NCI-H1694 (cell line): ENCODE results near the gene FUNDC2.
"Not testable (repeated sequence)": the region's sequence is repeated elsewhere in the genome, so short reads cannot be mapped to it uniquely, and the experiment has no call there.

ENCODE experiments used
- DNase-seq: peaks from one replicate; lab custom pipeline; 2025; lab: John Stamatoyannopoulos, UW

FUNDC2 gene

GRCh38 chrX:155026727-155027508 lies at the start of gene FUNDC2:
Gene FUNDC2 (plus strand): TSS chrX:155026844. CDS start chrX:155026939, 95 bp downstream.
- peak; percentile 90 for DNase-seq

DNA sequence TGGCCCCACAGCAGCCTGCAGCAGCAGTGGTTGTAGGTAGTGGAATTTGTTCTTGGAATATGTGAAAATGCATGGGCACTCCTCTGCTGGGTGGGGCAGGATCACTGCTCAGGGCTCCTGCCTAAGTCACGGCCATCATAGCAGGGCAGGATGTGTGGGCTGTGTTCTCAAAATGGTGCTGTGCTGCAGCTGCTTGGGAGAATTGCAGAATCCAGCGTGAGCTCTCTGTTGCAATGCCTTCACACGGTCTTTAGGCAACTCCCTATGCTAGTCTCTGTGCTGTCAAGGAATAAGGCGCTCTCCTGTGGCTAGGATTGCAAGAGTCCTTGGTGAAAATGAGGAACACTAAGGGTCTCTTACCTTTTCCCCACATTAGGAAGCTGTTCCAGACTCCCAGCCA lies 47.0 kb upstream of the FUNDC2 start:
- no peak for DNase-seq

DNA sequence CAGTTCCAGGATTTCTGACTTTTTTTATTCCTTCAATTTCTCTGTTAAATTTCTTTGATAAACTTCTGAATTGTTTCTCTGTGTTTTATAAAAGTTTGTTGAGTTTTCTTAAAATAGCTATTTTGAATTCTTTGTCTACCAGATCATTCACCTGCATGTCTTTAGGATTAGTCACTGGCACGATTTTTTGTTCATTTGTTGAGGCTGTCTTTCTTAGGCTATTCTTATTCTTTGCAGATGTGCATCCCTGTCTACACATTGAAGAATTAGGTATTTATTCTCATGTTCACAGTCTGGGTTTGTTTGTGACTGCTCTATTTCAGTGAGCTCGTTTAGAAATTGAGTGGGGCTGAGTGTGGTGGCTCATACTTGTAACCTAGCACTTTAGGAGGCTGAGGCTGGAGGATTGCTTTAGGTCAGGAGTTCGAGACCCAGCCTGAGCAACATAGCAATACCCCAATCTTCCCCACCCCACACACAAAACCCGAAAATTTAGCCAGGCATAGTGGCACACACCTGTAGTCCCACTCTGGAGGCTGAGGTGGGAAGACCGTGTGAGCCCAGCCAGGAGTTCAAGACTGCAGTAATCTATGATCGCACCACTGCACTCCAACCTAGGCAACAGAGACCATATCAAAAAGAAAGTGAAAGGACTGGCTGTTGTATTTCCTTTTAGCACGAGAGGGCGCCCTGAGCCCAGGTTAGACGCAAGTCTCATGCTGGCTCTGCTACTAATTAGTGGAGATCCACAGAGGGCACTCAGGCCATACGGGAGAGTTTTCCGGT lies 46.1 kb upstream of the FUNDC2 start:
- peak; percentile 65 for DNase-seq

GRCh38 chrX:154981116-154981411 lies 45.6 kb upstream of the FUNDC2 start:
- DNase-seq, result no peak

GRCh38 chrX:154986826-154987575 lies 39.6 kb upstream of the FUNDC2 start:
- no peak for DNase-seq

- DNase-seq, result no peak
Observed at GRCh38 chrX:154987940-154988339, 38.7 kb upstream of the FUNDC2 start.

GRCh38 chrX:154988719-154989118 lies 37.9 kb upstream of the FUNDC2 start:
- DNase-seq, result no peak

DNA sequence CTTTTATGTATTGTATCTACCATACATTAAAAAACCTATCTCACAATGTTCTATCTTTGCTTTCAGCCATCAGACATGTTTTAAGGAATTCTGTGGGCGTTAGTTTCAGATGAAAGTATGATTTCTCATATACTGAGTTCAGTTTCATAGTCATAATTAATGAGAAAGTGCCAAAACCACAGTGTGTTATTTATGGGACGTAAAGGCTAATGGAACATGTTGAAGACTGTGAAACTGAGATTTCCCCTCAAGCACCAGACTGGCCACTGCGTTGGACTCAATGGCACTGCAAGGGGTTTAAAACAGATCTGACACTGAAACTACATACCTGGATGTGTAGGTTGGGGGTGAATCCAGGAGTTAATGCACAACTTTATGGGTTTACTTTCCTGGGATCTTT lies 36.1 kb upstream of the FUNDC2 start:
- DNase-seq, result no peak

DNA sequence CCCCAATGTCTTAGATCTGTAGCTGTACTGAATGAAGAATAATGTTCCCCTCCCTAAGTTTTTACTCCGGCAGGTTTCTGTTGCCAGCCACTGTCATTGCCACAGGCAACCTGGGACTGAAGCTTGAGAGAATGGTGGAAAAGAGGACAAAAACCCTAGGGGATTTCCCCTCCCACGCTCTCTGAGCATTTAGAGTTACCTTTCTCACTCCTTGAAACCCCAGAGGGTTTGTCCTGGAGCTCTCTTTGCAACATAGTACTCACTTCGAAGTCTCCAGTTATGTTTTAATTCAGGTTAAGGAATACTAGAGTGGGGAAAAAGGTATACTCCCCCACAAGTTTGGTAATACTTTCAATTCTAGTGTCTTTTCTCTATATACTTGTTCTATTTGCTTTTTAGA lies 35.6 kb upstream of the FUNDC2 start:
- DNase-seq, result no peak

DNA sequence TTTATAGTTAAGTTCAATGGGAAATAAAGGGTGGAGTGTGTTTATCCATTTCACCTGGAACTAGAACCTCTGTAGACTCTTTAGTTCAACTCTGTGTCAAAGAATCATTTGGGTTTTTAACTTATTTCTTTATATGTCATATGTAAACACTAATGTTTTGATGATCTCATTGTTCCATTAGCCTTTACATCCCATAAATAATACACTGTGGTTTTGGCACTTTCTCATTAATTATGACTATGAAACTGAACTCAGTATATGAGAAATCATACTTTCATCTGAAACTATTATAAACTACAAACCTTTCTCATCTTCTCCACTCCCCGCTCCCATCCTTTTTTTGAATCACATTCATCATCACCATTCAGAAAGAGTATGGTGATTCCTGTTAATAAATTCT lies 35.2 kb upstream of the FUNDC2 start:
- no peak for DNase-seq

GRCh38 chrX:154998204-154998880 lies 28.3 kb upstream of the FUNDC2 start:
- DNase-seq, result no peak

DNA sequence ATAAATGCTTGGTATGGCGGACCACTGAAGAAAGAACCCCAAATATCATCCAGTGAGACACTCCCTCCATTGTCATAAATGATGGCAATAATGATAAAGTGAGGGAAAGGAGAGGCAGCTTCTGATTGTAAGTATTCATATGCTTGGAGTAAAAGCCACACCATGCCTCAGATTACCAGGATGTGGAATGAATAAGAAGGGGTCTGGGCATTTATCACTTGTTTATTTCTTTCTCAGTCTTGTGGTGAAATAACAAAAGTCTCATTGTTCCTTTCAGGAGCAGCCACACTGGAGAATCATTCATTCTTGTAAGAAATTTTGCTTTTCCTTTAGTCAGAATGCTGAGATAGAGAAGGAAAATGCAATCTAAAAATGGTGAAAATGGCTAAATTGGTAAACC lies 25.8 kb upstream of the FUNDC2 start:
- no peak for DNase-seq

DNA sequence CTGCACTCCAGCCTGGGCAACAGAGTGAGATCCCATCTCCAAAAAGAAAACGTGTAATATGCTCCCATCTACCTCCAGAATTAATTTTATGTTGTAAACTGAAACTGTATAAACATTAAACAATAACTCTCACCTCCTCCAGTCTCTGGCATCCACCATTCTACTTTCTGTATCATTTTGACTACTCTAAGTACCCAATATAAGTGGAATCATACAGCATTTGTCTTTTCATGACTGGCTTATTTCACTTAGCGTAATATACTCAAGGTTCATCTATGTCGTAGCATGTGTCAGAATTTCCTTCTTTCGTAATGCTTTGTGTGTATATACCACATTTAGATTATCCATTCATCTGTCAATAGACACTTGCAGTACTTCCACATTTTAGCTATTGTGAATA lies 24.8 kb upstream of the FUNDC2 start:
- no peak for DNase-seq

DNA sequence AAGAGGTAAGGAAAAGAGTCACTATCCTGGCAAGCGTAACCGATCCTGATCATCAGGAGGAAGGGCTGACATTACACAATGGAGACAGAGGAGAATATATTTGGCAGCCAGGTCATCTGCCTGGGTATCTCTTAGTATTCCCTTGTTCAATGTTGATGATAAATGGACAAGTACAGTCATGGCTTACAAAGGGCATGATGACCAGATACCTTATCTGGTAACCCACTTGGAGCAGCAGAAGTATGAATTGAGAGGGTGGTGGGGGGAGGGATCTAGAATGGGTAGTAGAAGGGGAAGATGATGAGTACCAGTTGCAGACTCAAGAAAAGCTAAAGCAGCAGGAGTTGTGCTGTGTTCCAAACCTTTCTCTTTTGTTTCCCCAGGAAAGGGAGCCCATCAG lies 21.5 kb upstream of the FUNDC2 start:
- DNase-seq, result no peak

DNA sequence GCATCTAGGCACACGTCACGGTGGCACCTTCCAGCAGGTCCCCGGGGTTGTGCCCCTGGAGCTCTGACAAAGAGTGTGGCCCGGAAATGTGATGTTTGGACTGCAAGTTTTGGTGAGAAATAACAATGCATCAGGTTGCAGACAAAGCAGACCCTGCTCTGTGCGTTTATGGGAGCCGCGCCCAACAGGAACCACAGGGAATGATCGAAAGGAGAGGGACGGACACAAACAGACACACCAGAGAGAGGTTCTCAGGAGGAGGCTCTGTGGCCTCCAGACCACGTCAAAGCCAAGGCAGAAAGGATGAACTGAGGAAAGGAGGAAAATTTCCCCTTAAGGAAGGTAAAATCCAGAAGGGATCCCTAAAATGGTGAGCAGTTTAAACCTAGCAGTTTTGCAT lies 20.3 kb upstream of the FUNDC2 start:
- not testable (repeated sequence) for DNase-seq

- DNase-seq, result not testable (repeated sequence)
Observed at GRCh38 chrX:155006913-155007671, 19.6 kb upstream of the FUNDC2 start.

- DNase-seq, result not testable (repeated sequence)
Observed at GRCh38 chrX:155008578-155008977, 18.1 kb upstream of the FUNDC2 start.

- no peak for DNase-seq
Observed at GRCh38 chrX:155009994-155010472, 16.6 kb upstream of the FUNDC2 start.

- DNase-seq, result no peak
Observed at GRCh38 chrX:155020591-155020990, 6.1 kb upstream of the FUNDC2 start.

DNA sequence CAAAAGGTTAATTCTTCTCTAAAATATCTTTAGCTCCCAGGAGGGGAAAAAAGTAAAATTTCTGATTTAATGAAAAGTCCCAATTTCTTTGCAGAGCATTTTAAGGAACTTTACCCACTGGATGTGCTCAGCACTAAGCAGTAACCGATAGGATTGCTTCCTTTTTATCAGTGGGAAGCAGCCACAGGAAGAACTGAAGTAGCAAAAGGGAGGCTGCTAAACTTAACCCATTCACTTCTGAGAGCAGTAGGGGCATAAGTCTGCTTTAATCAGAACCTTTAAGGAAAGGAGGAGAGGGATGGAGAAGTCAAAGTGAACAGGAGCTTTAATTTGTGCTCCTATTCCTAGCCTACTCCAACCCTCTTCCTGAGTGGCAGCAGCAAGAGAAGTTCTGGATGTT lies 4.1 kb upstream of the FUNDC2 start, which contains the start of gene F8:
Gene F8 (minus strand): TSS at position 139 of the 400 bp plus-strand sequence. CDS start 171 bp downstream, outside the sequence.
- no peak for DNase-seq
